Activated CD4-positive, alpha-beta T cell treated with anti-CD3 and anti-CD28 coated beads, Interleukin-2, Interleukin-6, amounts not matched to agents 100 ng/mL and 50 ng/mL, durations not matched to agents 16 hours and 8 hours (primary cell): ENCODE measurements around the gene URAD.

ENCODE experiments used
- DNase-seq: peaks from one replicate; pipeline ENCODE4 v3.0.0-alpha.2; 2020

URAD gene

GRCh38 chr13:27997904-27998522 lies 9.5 kb upstream of the URAD start:
- peak; percentile 43 for DNase-seq

- DNase-seq = no peak
Measured at GRCh38 chr13:27991881-27992280, 3.4 kb upstream of the URAD start.

- no peak for DNase-seq
Measured at GRCh38 chr13:27985600-27985999, 2.9 kb downstream of the URAD start.

GRCh38 chr13:27982361-27982760 lies 6.1 kb downstream of the URAD start:
- no peak for DNase-seq

GRCh38 chr13:27981006-27981708 lies 7.3 kb downstream of the URAD start:
- no peak for DNase-seq

GRCh38 chr13:27980280-27980998 lies 8.1 kb downstream of the URAD start:
- no peak for DNase-seq

- DNase-seq = no peak
Measured at GRCh38 chr13:27979765-27980279, 8.7 kb downstream of the URAD start.

- DNase-seq = no peak
Measured at GRCh38 chr13:27979001-27979643, 9.4 kb downstream of the URAD start.

GRCh38 chr13:27978301-27978968 lies 10.1 kb downstream of the URAD start:
- no peak for DNase-seq

GRCh38 chr13:27977476-27978300 lies 10.8 kb downstream of the URAD start:
- no peak for DNase-seq

GRCh38 chr13:27976362-27977091 lies 12.0 kb downstream of the URAD start:
- no peak for DNase-seq

- DNase-seq = no peak
Measured at GRCh38 chr13:27975564-27976361, 12.7 kb downstream of the URAD start.

GRCh38 chr13:27973961-27974662 lies 14.4 kb downstream of the URAD start:
- DNase-seq = no peak

GRCh38 chr13:27973291-27973690 lies 15.2 kb downstream of the URAD start:
- no peak for DNase-seq

GRCh38 chr13:27972478-27972820 lies 16.0 kb downstream of the URAD start:
- DNase-seq = no peak

GRCh38 chr13:27971776-27972477 lies 16.6 kb downstream of the URAD start:
- DNase-seq = no peak

- no peak for DNase-seq
Measured at GRCh38 chr13:27971236-27971645, 17.3 kb downstream of the URAD start.

- no peak for DNase-seq
Measured at GRCh38 chr13:27970382-27971235, 17.9 kb downstream of the URAD start.
